WTC11 (cell line): ENCODE results near the gene ZBTB44. TPM values are rescaled to one million over a fixed set of nuclear protein-coding genes. Genes with fewer than 3 reads are reported as not detected.

Experiments used
- ATAC-seq: fragments of 200-7000 bp; cut with Tn5 transposase; 2 replicates; pipeline ENCODE4 v1.10.0; 2021; ENCODE audit warnings: mild to moderate bottlenecking, moderate library complexity
- CTCF ChIA-PET: fragments of 300-600 bp; sonication (Branson Sonifier 250); formaldehyde crosslinking; loops from one replicate; lab custom pipeline; 2021; ENCODE audit warnings: antibody characterized with exemption; lab: Charles Lee
- POLR2A ChIA-PET: fragments of 350-600 bp; sonication (Branson Sonifier 250); formaldehyde crosslinking; loops from one replicate; lab custom pipeline; 2021; ENCODE audit warnings: antibody characterized with exemption; lab: Charles Lee
- DNase-seq: peaks from one replicate; pipeline ENCODE4 v3.0.0; 2021; ENCODE audit warnings: low spot score
- H3K27ac Mint-ChIP-seq: 2 replicates; pipeline ENCODE4 v1.8.0; 2021; ENCODE audit warnings: mixed read lengths
- H3K27me3 Mint-ChIP-seq: 2 replicates; pipeline ENCODE4 v1.8.0; 2021; ENCODE audit warnings: low read depth, mild to moderate bottlenecking, moderate library complexity, mixed read lengths
- H3K36me3 Mint-ChIP-seq: 2 replicates; pipeline ENCODE4 v1.8.0; 2021; ENCODE audit warnings: mixed read lengths
- H3K4me1 Mint-ChIP-seq: 2 replicates; pipeline ENCODE4 v1.8.0; 2022; ENCODE audit warnings: mixed read lengths
- H3K4me3 Mint-ChIP-seq: 2 replicates; pipeline ENCODE4 v1.8.0; 2021; ENCODE audit warnings: mild to moderate bottlenecking, moderate library complexity, mixed read lengths
- H3K9me3 Mint-ChIP-seq: 2 replicates; pipeline ENCODE4 v1.8.0; 2021; ENCODE audit warnings: mixed read lengths
- AR ChIP-seq: fragments of 250-450 bp; sonication (Bioruptor Pico); IDR thresholded peaks from 2 replicates; pipeline ENCODE4 v1.9.0; 2021; ENCODE audit warnings: mild to moderate bottlenecking
- ATF3 ChIP-seq: sonication (generic); formaldehyde crosslinking; conservative IDR thresholded peaks from 2 replicates; pipeline ENCODE4 v1.8.1; 2022; ENCODE audit warnings: mild to moderate bottlenecking, missing genetic modification reagents
- GRHL2 ChIP-seq: fragments of 250-450 bp; sonication (Bioruptor Pico); IDR thresholded peaks from 2 replicates; pipeline ENCODE4 v1.8.0; 2022; ENCODE audit warnings: mild to moderate bottlenecking, moderate library complexity; ENCODE audit not compliant: insufficient replicate concordance, severe bottlenecking
- GTF2I ChIP-seq: fragments of 250-450 bp; sonication (Bioruptor Pico); conservative IDR thresholded peaks from 2 replicates; pipeline ENCODE4 v1.4.0; 2021; ENCODE audit warnings: mild to moderate bottlenecking
- JUN ChIP-seq: sonication (generic); formaldehyde crosslinking; IDR thresholded peaks from 2 replicates; pipeline ENCODE4 v1.8.0; 2023; ENCODE audit warnings: mild to moderate bottlenecking, missing genetic modification reagents
- MYBL2 ChIP-seq: sonication (generic); formaldehyde crosslinking; IDR thresholded peaks from 2 replicates; pipeline ENCODE4 v1.8.1; 2023; ENCODE audit warnings: mild to moderate bottlenecking, moderate library complexity, missing genetic modification reagents
- NR3C1 ChIP-seq: sonication (generic); formaldehyde crosslinking; conservative IDR thresholded peaks from 2 replicates; pipeline ENCODE4 v1.8.1; 2023; ENCODE audit warnings: low read depth, mild to moderate bottlenecking, missing genetic modification reagents
- TCF7 ChIP-seq: sonication (generic); formaldehyde crosslinking; IDR thresholded peaks from 2 replicates; pipeline ENCODE4 v1.8.0; 2022; ENCODE audit warnings: mild to moderate bottlenecking, low read depth, missing genetic modification reagents, moderate library complexity
- ZNF423 ChIP-seq: fragments of 250-450 bp; sonication (Bioruptor Pico); IDR thresholded peaks from 2 replicates; pipeline ENCODE4 v2.1.2; 2022; ENCODE audit warnings: mild to moderate bottlenecking, moderate library complexity
- ZSCAN18 ChIP-seq: fragments of 250-450 bp; sonication (Bioruptor Pico); IDR thresholded peaks from 2 replicates; pipeline ENCODE4 v2.1.2; 2022; ENCODE audit warnings: mild to moderate bottlenecking, moderate library complexity
- total RNA-seq: library from RNA; stranded (reverse); gene quantifications from 3 replicates; pipeline ENCODE4 v1.2.3, GENCODE V29; 2021
- TF ChIP-seq, protein P1 (sequence below): sonication (generic); formaldehyde crosslinking; IDR thresholded peaks from 2 replicates; pipeline ENCODE4 v1.8.1; 2023; ENCODE audit warnings: mild to moderate bottlenecking, moderate library complexity, missing genetic modification reagents
- TF ChIP-seq, protein P2 (sequence below): fragments of 250-450 bp; sonication (Bioruptor Pico); IDR thresholded peaks from 2 replicates; pipeline ENCODE4 v1.9.0; 2021; ENCODE audit warnings: mild to moderate bottlenecking
- TF ChIP-seq, protein P3 (sequence below): sonication (generic); formaldehyde crosslinking; IDR thresholded peaks from 2 replicates; pipeline ENCODE4 v1.8.0; 2023; ENCODE audit warnings: mild to moderate bottlenecking, missing genetic modification reagents
- TF ChIP-seq, protein P4 (sequence below): fragments of 250-450 bp; sonication (Bioruptor Pico); conservative IDR thresholded peaks from 2 replicates; pipeline ENCODE4 v1.9.0; 2021; ENCODE audit warnings: mild to moderate bottlenecking
- TF ChIP-seq, protein P5 (sequence below): sonication (generic); formaldehyde crosslinking; IDR thresholded peaks from 2 replicates; pipeline ENCODE4 v1.8.1; 2023; ENCODE audit warnings: mild to moderate bottlenecking, missing genetic modification reagents

Gene ZBTB44
- total RNA-seq, 1 experiment from 2014 or later = 107 TPM

GRCh38 chr11:130206141-130206540 is 108.6 kb downstream of the ZBTB44 start:
- no peaks in the 10 kb centered on the region for H3K27me3 Mint-ChIP-seq
- CTCF ChIA-PET = interaction anchor here (0.7 kb wide), 1 partner anchor 324 kb away, joined by 3 read pairs; no protein-coding TSS in a partner anchor
- 0 out of 2 replicates have a peak, but pooled peaks cover 3% of the 10 kb centered on the region for H3K4me1 Mint-ChIP-seq
- TF ChIP-seq ZNF423 (CRISPR knock-in tag) (no peak), AR (CRISPR knock-in tag) (no peak), NR3C1 (CRISPR knock-in tag) (no peak), ATF3 (CRISPR knock-in tag) (no peak), TCF7 (CRISPR knock-in tag) (no peak), GTF2I (CRISPR knock-in tag) (no peak), MYBL2 (CRISPR knock-in tag) (no peak), ZSCAN18 (CRISPR knock-in tag) (no peak), GRHL2 (CRISPR knock-in tag) (no peak), JUN (CRISPR knock-in tag) (no peak)
- TF ChIP-seq, protein P1, sequence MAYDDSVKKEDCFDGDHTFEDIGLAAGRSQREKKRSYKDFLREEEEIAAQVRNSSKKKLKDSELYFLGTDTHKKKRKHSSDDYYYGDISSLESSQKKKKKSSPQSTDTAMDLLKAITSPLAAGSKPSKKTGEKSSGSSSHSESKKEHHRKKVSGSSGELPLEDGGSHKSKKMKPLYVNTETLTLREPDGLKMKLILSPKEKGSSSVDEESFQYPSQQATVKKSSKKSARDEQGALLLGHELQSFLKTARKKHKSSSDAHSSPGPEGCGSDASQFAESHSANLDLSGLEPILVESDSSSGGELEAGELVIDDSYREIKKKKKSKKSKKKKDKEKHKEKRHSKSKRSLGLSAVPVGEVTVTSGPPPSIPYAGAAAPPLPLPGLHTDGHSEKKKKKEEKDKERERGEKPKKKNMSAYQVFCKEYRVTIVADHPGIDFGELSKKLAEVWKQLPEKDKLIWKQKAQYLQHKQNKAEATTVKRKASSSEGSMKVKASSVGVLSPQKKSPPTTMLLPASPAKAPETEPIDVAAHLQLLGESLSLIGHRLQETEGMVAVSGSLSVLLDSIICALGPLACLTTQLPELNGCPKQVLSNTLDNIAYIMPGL (CRISPR knock-in tag) = no peak
- TF ChIP-seq, protein P2, sequence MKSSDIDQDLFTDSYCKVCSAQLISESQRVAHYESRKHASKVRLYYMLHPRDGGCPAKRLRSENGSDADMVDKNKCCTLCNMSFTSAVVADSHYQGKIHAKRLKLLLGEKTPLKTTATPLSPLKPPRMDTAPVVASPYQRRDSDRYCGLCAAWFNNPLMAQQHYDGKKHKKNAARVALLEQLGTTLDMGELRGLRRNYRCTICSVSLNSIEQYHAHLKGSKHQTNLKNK = no peak
- TF ChIP-seq, protein P3, sequence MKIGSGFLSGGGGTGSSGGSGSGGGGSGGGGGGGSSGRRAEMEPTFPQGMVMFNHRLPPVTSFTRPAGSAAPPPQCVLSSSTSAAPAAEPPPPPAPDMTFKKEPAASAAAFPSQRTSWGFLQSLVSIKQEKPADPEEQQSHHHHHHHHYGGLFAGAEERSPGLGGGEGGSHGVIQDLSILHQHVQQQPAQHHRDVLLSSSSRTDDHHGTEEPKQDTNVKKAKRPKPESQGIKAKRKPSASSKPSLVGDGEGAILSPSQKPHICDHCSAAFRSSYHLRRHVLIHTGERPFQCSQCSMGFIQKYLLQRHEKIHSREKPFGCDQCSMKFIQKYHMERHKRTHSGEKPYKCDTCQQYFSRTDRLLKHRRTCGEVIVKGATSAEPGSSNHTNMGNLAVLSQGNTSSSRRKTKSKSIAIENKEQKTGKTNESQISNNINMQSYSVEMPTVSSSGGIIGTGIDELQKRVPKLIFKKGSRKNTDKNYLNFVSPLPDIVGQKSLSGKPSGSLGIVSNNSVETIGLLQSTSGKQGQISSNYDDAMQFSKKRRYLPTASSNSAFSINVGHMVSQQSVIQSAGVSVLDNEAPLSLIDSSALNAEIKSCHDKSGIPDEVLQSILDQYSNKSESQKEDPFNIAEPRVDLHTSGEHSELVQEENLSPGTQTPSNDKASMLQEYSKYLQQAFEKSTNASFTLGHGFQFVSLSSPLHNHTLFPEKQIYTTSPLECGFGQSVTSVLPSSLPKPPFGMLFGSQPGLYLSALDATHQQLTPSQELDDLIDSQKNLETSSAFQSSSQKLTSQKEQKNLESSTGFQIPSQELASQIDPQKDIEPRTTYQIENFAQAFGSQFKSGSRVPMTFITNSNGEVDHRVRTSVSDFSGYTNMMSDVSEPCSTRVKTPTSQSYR (CRISPR knock-in tag) = no peak
- TF ChIP-seq, protein P4, sequence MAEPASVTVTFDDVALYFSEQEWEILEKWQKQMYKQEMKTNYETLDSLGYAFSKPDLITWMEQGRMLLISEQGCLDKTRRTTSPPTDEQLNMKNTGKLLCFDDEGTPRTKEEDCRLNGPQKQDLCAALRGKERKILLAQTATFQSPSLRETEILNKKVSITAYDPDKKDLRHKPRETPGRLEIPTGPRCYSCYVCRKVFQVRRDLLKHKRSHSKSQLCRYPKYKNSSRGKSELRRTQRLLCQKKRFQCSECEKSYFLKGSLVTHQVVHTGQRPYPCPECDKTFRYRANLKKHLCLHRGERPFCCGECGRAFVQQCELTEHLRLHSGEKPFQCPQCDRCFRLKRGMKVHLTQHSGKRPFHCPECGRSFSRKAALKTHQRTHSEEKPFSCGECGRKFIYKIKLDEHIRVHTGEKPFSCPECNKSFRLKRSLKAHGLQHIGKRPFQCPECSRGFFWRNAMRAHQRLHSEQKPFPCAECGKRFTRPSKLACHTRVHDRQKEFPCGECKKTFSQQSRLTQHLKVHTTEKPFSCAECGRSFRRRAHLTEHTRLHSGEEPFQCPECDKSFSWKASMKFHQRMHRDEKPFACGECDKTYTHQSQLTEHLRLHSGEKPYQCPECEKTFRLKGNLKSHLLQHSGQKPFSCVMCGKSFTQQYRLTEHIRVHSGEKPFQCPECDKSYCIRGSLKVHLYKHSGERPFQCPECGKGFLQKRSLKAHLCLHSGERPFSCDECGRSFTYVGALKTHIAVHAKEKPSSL (CRISPR knock-in tag) = no peak
- TF ChIP-seq, protein P5, sequence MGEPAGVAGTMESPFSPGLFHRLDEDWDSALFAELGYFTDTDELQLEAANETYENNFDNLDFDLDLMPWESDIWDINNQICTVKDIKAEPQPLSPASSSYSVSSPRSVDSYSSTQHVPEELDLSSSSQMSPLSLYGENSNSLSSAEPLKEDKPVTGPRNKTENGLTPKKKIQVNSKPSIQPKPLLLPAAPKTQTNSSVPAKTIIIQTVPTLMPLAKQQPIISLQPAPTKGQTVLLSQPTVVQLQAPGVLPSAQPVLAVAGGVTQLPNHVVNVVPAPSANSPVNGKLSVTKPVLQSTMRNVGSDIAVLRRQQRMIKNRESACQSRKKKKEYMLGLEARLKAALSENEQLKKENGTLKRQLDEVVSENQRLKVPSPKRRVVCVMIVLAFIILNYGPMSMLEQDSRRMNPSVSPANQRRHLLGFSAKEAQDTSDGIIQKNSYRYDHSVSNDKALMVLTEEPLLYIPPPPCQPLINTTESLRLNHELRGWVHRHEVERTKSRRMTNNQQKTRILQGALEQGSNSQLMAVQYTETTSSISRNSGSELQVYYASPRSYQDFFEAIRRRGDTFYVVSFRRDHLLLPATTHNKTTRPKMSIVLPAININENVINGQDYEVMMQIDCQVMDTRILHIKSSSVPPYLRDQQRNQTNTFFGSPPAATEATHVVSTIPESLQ = no peak
- TF ChIP-seq, all 79 proteins: peak for 0
- ATAC-seq (no peak), DNase-seq (peak; percentile 7)
- H3K27ac Mint-ChIP-seq = no peak overlapping the region
- POLR2A ChIA-PET = no interaction called here
- H3K36me3 Mint-ChIP-seq = peaks cover 13% of the 10 kb centered on the region
- no peak overlapping the region for H3K4me3 Mint-ChIP-seq
- H3K9me3 Mint-ChIP-seq = peaks cover 7% of the 10 kb centered on the region
